Endothelial cell of umbilical vein (primary cell): ENCODE results near the gene ELAVL1. TPM values are rescaled to one million over a fixed set of nuclear protein-coding genes. Genes with fewer than 3 reads are reported as not detected.

Experiments used
- BruUV-seq: library from RNA; stranded (reverse); fragments of 400-500 nt; replicated peaks from 2 replicates; lab custom pipeline; 2021; lab: Mats Ljungman, UMichigan
- CTCF ChIA-PET: fragments of 300-600, 350-600 bp; sonication (Branson Sonifier 250); formaldehyde crosslinking; loops from one replicate; lab custom pipeline; 2021; ENCODE audit warnings: antibody characterized with exemption, inconsistent platforms; lab: Charles Lee
- POLR2A ChIA-PET: fragments of 300-600, 350-600 bp; sonication (Branson Sonifier 250); formaldehyde crosslinking; loops from one replicate; lab custom pipeline; 2021; ENCODE audit warnings: antibody characterized with exemption, inconsistent platforms; lab: Charles Lee
- DNase-seq: peaks from one replicate; pipeline ENCODE4 v3.0.0-alpha.2; 2011; ENCODE audit warnings: low read depth, low spot score
- FAIRE-seq: peaks from 2 replicates; lab custom pipeline; 2011; peaks lifted over from hg19 to GRCh38; lab: Jason Lieb, UNC
- H2AFZ ChIP-seq: 2 replicates; pipeline ENCODE4 v1.6.0; 2012; ENCODE audit warnings: low read depth, low read length, control low read depth, inconsistent platforms
- H3K27ac ChIP-seq: 2 replicates; pipeline ENCODE4 v1.5.1; 2011; ENCODE audit warnings: low read depth, mild to moderate bottlenecking, control low read depth, low read length, moderate library complexity; ENCODE audit not compliant: insufficient read depth
- H3K27me3 ChIP-seq, 2 experiments: 2 replicates each; pipeline versions ENCODE4 v1.6.0 to v1.6.1; 2011; ENCODE audit warnings: low read length in 2 of 2, mixed read lengths in 1 of 2; ENCODE audit not compliant: control insufficient read depth in 2 of 2, insufficient read depth in 2 of 2
- H3K36me3 ChIP-seq, 2 experiments: 2 replicates in 1 of 2; 3 replicates in 1 of 2; pipeline ENCODE4 v1.5.1; 2011; ENCODE audit warnings: low read length in 2 of 2, mild to moderate bottlenecking in 1 of 2, moderate library complexity in 1 of 2; ENCODE audit not compliant: control insufficient read depth in 2 of 2, insufficient read depth in 2 of 2; ENCODE audit errors: extremely low read depth in 1 of 2
- H3K4me1 ChIP-seq: 3 replicates; pipeline ENCODE4 v1.5.1; 2011; ENCODE audit warnings: mild to moderate bottlenecking, low read length; ENCODE audit not compliant: control insufficient read depth, insufficient read depth; ENCODE audit errors: extremely low read depth
- H3K4me2 ChIP-seq: 2 replicates; pipeline ENCODE4 v1.6.1; 2011; ENCODE audit warnings: low read length, control low read depth, mixed read lengths; ENCODE audit not compliant: insufficient read depth
- H3K4me3 ChIP-seq, 3 experiments: fragments of 200-600 bp in 1 of 3; sonication (generic), shearing (Covaris generic) in 1 of 3; replicated peaks in 1 of 3; 2 replicates each; pipeline ENCODE4 v1.5.1; 2011 to 2016; ENCODE audit warnings: control low read depth in 3 of 3, low read length in 3 of 3, mild to moderate bottlenecking in 2 of 3, inconsistent platforms in 1 of 3, low read depth in 1 of 3, moderate library complexity in 1 of 3; ENCODE audit not compliant: insufficient read depth in 1 of 3
- H3K79me2 ChIP-seq: 2 replicates; pipeline ENCODE4 v1.6.0; 2012; ENCODE audit warnings: low read length, inconsistent platforms; ENCODE audit not compliant: control insufficient read depth, insufficient read depth
- H3K9ac ChIP-seq: replicated peaks from 2 replicates; pipeline ENCODE3; 2011; ENCODE audit warnings: low read length, control low read depth; ENCODE audit not compliant: insufficient read depth; ENCODE audit errors: extremely low read depth
- H3K9me1 ChIP-seq: replicated peaks from 3 replicates; pipeline ENCODE4 v1.6.0; 2011; ENCODE audit warnings: mild to moderate bottlenecking, low read length; ENCODE audit not compliant: control insufficient read depth, insufficient read depth; ENCODE audit errors: extremely low read depth
- H3K9me3 ChIP-seq: replicated peaks from 2 replicates; pipeline ENCODE4 v1.5.1; 2012; ENCODE audit warnings: low read length, inconsistent platforms; ENCODE audit not compliant: control insufficient read depth, insufficient read depth
- H4K20me1 ChIP-seq: replicated peaks from 2 replicates; pipeline ENCODE3; 2011; ENCODE audit warnings: mild to moderate bottlenecking, low read length; ENCODE audit not compliant: control insufficient read depth, insufficient read depth; ENCODE audit errors: extremely low read depth
- CTCF ChIP-seq, 2 donors: IDR thresholded peaks; 1 replicate in 1 of 2; 2 replicates in 1 of 2; pipeline ENCODE4 v1.5.1; 2011; ENCODE audit warnings: low read length in 2 of 2, mild to moderate bottlenecking in 2 of 2, moderate library complexity in 2 of 2, control low read depth in 1 of 2, inconsistent platforms in 1 of 2, low read depth in 1 of 2; ENCODE audit not compliant: insufficient read depth in 1 of 2; ENCODE audit errors: extremely low read depth in 1 of 2
- EZH2 ChIP-seq: IDR thresholded peaks from 2 replicates; pipeline ENCODE4 v1.6.1; 2012; ENCODE audit warnings: borderline replicate concordance, low read depth, mild to moderate bottlenecking, moderate library complexity, low read length, inconsistent platforms; ENCODE audit not compliant: severe bottlenecking
- FOS ChIP-seq: IDR thresholded peaks from 2 replicates; pipeline ENCODE4 v1.6.1; 2011; ENCODE audit warnings: mild to moderate bottlenecking, low read length, moderate library complexity, borderline replicate concordance; ENCODE audit not compliant: insufficient read depth
- GATA2 ChIP-seq: IDR thresholded peaks from 2 replicates; pipeline ENCODE4 v1.7.0; 2011; ENCODE audit warnings: low read depth, mild to moderate bottlenecking, moderate library complexity, mixed read lengths, low read length; ENCODE audit not compliant: insufficient read length, insufficient read depth
- JUN ChIP-seq: IDR thresholded peaks from 2 replicates; pipeline ENCODE4 v1.6.1; 2011; ENCODE audit warnings: borderline replicate concordance, low read depth; ENCODE audit not compliant: insufficient read length, insufficient read depth
- MAX ChIP-seq: IDR thresholded peaks from 2 replicates; pipeline ENCODE4 v1.6.1; 2011; ENCODE audit not compliant: insufficient read depth, insufficient read length
- MYC ChIP-seq: IDR thresholded peaks from one replicate; pipeline ENCODE4 v1.6.1; 2011; ENCODE audit warnings: mild to moderate bottlenecking, low read depth, low read length
- POLR2A ChIP-seq: IDR thresholded peaks from 2 replicates; pipeline ENCODE4 v1.6.1; 2012; ENCODE audit warnings: low read depth, mild to moderate bottlenecking, control low read depth, low read length
- POLR2AphosphoS5 ChIP-seq: IDR thresholded peaks from 2 replicates; pipeline ENCODE4 v1.6.1; 2012; ENCODE audit warnings: low read depth, mild to moderate bottlenecking, control low read depth, low read length, moderate library complexity; ENCODE audit not compliant: insufficient read depth
- dilution Hi-C: fragments of 300-500 bp; cut with MboI; formaldehyde crosslinking; loops from one replicate; pipeline ENCODE4 v1.15.0; 2019; ENCODE audit warnings: low sequenced_read_pairs; ENCODE audit not compliant: extremely low pct_ligation_motif_present
- intact Hi-C: fragments of 100-400 bp; cut with micrococcal nuclease; formaldehyde crosslinking; loops from one replicate; pipeline ENCODE4 v1.10.0; 2022
- polyA plus RNA-seq, 4 experiments: library from polyadenylated mRNA; depleted of rRNA in 3 of 4; stranded (reverse) in 3 of 4; unstranded in 1 of 4; fragments of >200 nt; gene quantifications; 2 replicates each; pipeline versions ENCODE4 v1.2.1 to v1.2.3, GENCODE V29; 2011 to 2012; ENCODE audit warnings: missing spikeins in 1 of 4
- total RNA-seq: library from RNA; stranded (reverse); gene quantifications from 2 replicates; pipeline ENCODE4 v1.2.3, GENCODE V29; 2021

ELAVL1 gene
- total and polyA plus RNA-seq, 2 donors (not counting 3 experiments of a cell fraction or from before 2014, with no cell fraction given), result 46.8 to 134 TPM

- FAIRE-seq (no peak), DNase-seq (no peak)
- Histone ChIP-seq H3K4me1 (no peaks in the 10 kb centered on the region), H3K79me2 (no peaks in the 10 kb centered on the region), H3K9me3 (no peaks in the 10 kb centered on the region), H3K4me3 (no peak overlapping the region), H3K27ac (no peak overlapping the region), H2AFZ (no peak overlapping the region), H3K36me3 (no peaks in the 10 kb centered on the region), H3K9ac (no peak overlapping the region), H3K27me3 (no peaks in the 10 kb centered on the region), H3K9me1 (no peaks in the 10 kb centered on the region), H3K4me2 (no peak overlapping the region), H4K20me1 (no peaks in the 10 kb centered on the region)
- ChIA-PET CTCF (no interaction called here), POLR2A (no interaction called here)
- dilution Hi-C loops, result no loop called here
- TF ChIP-seq GATA2, result no peak
- TF ChIP-seq MYC, result no peak
- no peak for TF ChIP-seq CTCF (IDR thresholded peaks at IDR 0.05; ENCODE audit: extremely low read depth in 1 of 2, insufficient read depth in 1 of 2, low read depth in 1 of 2, low read length in 2 of 2)
- no peak for TF ChIP-seq JUN
- no peak for TF ChIP-seq MAX
- TF ChIP-seq POLR2AphosphoS5, result no peak
- TF ChIP-seq FOS, result no peak
- TF ChIP-seq EZH2, result no peak
- TF ChIP-seq POLR2A, result no peak
- BruUV-seq, result no TSS peak
- intact Hi-C loops, result no loop called here
Observed at GRCh38 chr19:8021374-8021773, 15.9 kb upstream of the ELAVL1 start.
